HEK293 (cell line): ENCODE results near the gene ABHD8.

Experiments
- GLIS1 ChIP-seq: fragments of 450-650 bp; formaldehyde crosslinking; IDR thresholded peaks from 2 replicates; pipeline ENCODE4 v1.5.1; 2016; ENCODE audit warnings: missing biosample characterization, missing genetic modification characterization
- IKZF3 ChIP-seq: fragments of 450-650 bp; IDR thresholded peaks from 2 replicates; pipeline ENCODE4 v1.5.0; 2018; ENCODE audit warnings: missing biosample characterization, mild to moderate bottlenecking, missing genetic modification characterization, moderate library complexity
- KLF16 ChIP-seq: fragments of 450-650 bp; formaldehyde crosslinking; IDR thresholded peaks from 2 replicates; pipeline ENCODE4 v1.5.1; 2017; ENCODE audit warnings: missing biosample characterization, missing genetic modification characterization
- MYNN ChIP-seq: fragments of 450-650 bp; formaldehyde crosslinking; IDR thresholded peaks from 2 replicates; pipeline ENCODE4 v1.5.1; 2016; ENCODE audit warnings: missing biosample characterization, missing genetic modification characterization, borderline replicate concordance
- PRDM10 ChIP-seq: fragments of 450-650 bp; formaldehyde crosslinking; IDR thresholded peaks from 2 replicates; pipeline ENCODE4 v1.5.1; 2016; ENCODE audit warnings: missing biosample characterization, missing genetic modification characterization
- SP3 ChIP-seq: fragments of 450-650 bp; formaldehyde crosslinking; IDR thresholded peaks from 2 replicates; pipeline ENCODE4 v1.5.1; 2016; ENCODE audit warnings: missing biosample characterization, missing genetic modification characterization
- YY2 ChIP-seq: fragments of 450-650 bp; formaldehyde crosslinking; IDR thresholded peaks from 2 replicates; pipeline ENCODE4 v1.5.1; 2016; ENCODE audit warnings: missing biosample characterization, missing genetic modification characterization
- ZBTB11 ChIP-seq: fragments of 450-650 bp; formaldehyde crosslinking; conservative IDR thresholded peaks from 2 replicates; pipeline ENCODE4 v1.5.1; 2016; ENCODE audit warnings: low read depth, missing biosample characterization, missing genetic modification characterization
- ZBTB17 ChIP-seq: fragments of 450-650 bp; formaldehyde crosslinking; IDR thresholded peaks from 2 replicates; pipeline ENCODE4 v1.5.1; 2016; ENCODE audit warnings: missing biosample characterization, missing genetic modification characterization
- ZNF121 ChIP-seq: fragments of 450-650 bp; formaldehyde crosslinking; IDR thresholded peaks from 2 replicates; pipeline ENCODE4 v1.5.1; 2016; ENCODE audit warnings: missing biosample characterization, missing genetic modification characterization
- ZNF132 ChIP-seq: fragments of 450-650 bp; formaldehyde crosslinking; IDR thresholded peaks from 2 replicates; pipeline ENCODE4 v1.5.1; 2017; ENCODE audit warnings: missing biosample characterization, missing genetic modification characterization, borderline replicate concordance
- ZNF148 ChIP-seq: fragments of 450-650 bp; formaldehyde crosslinking; IDR thresholded peaks from 2 replicates; pipeline ENCODE4 v1.5.0; 2017; ENCODE audit warnings: missing biosample characterization, missing genetic modification characterization, borderline replicate concordance
- ZNF202 ChIP-seq: fragments of 450-650 bp; formaldehyde crosslinking; IDR thresholded peaks from 2 replicates; pipeline ENCODE4 v1.5.1; 2016; ENCODE audit warnings: missing biosample characterization, missing genetic modification characterization, borderline replicate concordance
- ZNF211 ChIP-seq: fragments of 450-650 bp; formaldehyde crosslinking; IDR thresholded peaks from 2 replicates; pipeline ENCODE4 v1.5.1; 2016; ENCODE audit warnings: low read depth, missing biosample characterization, missing genetic modification characterization
- ZNF214 ChIP-seq: fragments of 450-650 bp; formaldehyde crosslinking; IDR thresholded peaks from 2 replicates; pipeline ENCODE4 v1.5.1; 2017; ENCODE audit warnings: missing biosample characterization, mild to moderate bottlenecking, missing genetic modification characterization, borderline replicate concordance
- ZNF223 ChIP-seq: fragments of 450-650 bp; formaldehyde crosslinking; IDR thresholded peaks from 2 replicates; pipeline ENCODE4 v1.5.1; 2016; ENCODE audit warnings: missing biosample characterization, missing genetic modification characterization
- ZNF280C ChIP-seq: fragments of 450-650 bp; formaldehyde crosslinking; IDR thresholded peaks from 2 replicates; pipeline ENCODE4 v1.5.1; 2016; ENCODE audit warnings: missing biosample characterization, missing genetic modification characterization
- ZNF354C ChIP-seq: fragments of 450-650 bp; formaldehyde crosslinking; IDR thresholded peaks from 2 replicates; pipeline ENCODE4 v1.5.1; 2016; ENCODE audit warnings: missing biosample characterization, missing genetic modification characterization, low read depth, borderline replicate concordance
- ZNF37A ChIP-seq: fragments of 450-650 bp; IDR thresholded peaks from 2 replicates; pipeline ENCODE4 v1.5.1; 2018; ENCODE audit warnings: missing biosample characterization, missing genetic modification characterization
- ZNF398 ChIP-seq: fragments of 450-650 bp; formaldehyde crosslinking; IDR thresholded peaks from 2 replicates; pipeline ENCODE4 v1.5.1; 2017; ENCODE audit warnings: missing biosample characterization, missing genetic modification characterization
- ZNF558 ChIP-seq: fragments of 450-650 bp; formaldehyde crosslinking; IDR thresholded peaks from 2 replicates; pipeline ENCODE4 v1.5.1; 2016; ENCODE audit warnings: missing biosample characterization, missing genetic modification characterization
- ZNF560 ChIP-seq: fragments of 450-650 bp; formaldehyde crosslinking; IDR thresholded peaks from 2 replicates; pipeline ENCODE4 v1.5.1; 2017; ENCODE audit warnings: missing biosample characterization, missing genetic modification characterization, borderline replicate concordance
- ZNF621 ChIP-seq: fragments of 450-650 bp; formaldehyde crosslinking; IDR thresholded peaks from 2 replicates; pipeline ENCODE4 v1.5.1; 2017; ENCODE audit warnings: missing biosample characterization, missing genetic modification characterization
- ZNF701 ChIP-seq: fragments of 450-650 bp; formaldehyde crosslinking; IDR thresholded peaks from 2 replicates; pipeline ENCODE4 v1.5.1; 2016; ENCODE audit warnings: missing biosample characterization, missing genetic modification characterization
- ZSCAN16 ChIP-seq: fragments of 450-650 bp; formaldehyde crosslinking; IDR thresholded peaks from 2 replicates; pipeline ENCODE4 v1.5.1; 2016; ENCODE audit warnings: missing biosample characterization, missing genetic modification characterization
- ZSCAN5A ChIP-seq: fragments of 450-650 bp; formaldehyde crosslinking; IDR thresholded peaks from 2 replicates; pipeline ENCODE4 v1.5.1; 2016; ENCODE audit warnings: missing biosample characterization, missing genetic modification characterization

The ABHD8 gene

GRCh38 chr19:17348700-17349099, 45.5 kb upstream of the ABHD8 start (continued):
- TF ChIP-seq ZNF121 (tag by site-specific recombination), result no peak
- no peak for TF ChIP-seq ZNF280C (tag by site-specific recombination)
- no peak for TF ChIP-seq ZNF223 (tag by site-specific recombination)
- no peak for TF ChIP-seq ZNF148 (tag by site-specific recombination)
- no peak for TF ChIP-seq SP3 (tag by site-specific recombination)
- no peak for TF ChIP-seq ZNF214 (tag by site-specific recombination)
- TF ChIP-seq ZNF701 (tag by site-specific recombination), result no peak
- TF ChIP-seq ZNF211 (tag by site-specific recombination), result no peak
- TF ChIP-seq ZBTB17, result peak; percentile 94
- peak; percentile 96 for TF ChIP-seq PRDM10 (tag by site-specific recombination)
- peak; percentile 75 for TF ChIP-seq ZNF398 (tag by site-specific recombination)
- no peak for TF ChIP-seq ZBTB11 (tag by site-specific recombination)
- TF ChIP-seq ZNF560 (tag by site-specific recombination), result no peak
- peak; percentile 76 for TF ChIP-seq IKZF3
- no peak for TF ChIP-seq ZNF132 (tag by site-specific recombination)
- no peak for TF ChIP-seq ZNF37A (tag by site-specific recombination)
- TF ChIP-seq ZNF558, result no peak
- no peak for TF ChIP-seq ZNF621 (tag by site-specific recombination)
- no peak for TF ChIP-seq ZSCAN16 (tag by site-specific recombination)
- TF ChIP-seq KLF16 (tag by site-specific recombination), result no peak
- no peak for TF ChIP-seq ZNF202 (tag by site-specific recombination)
- TF ChIP-seq YY2, result no peak
- no peak for TF ChIP-seq ZSCAN5A (tag by site-specific recombination)
- TF ChIP-seq MYNN, result no peak
- peak; percentile 68 for TF ChIP-seq GLIS1 (tag by site-specific recombination)
- TF ChIP-seq ZNF354C (tag by site-specific recombination), result no peak
